ENCODE results near the gene FCHO1.

FCHO1 gene

GRCh38 chr19:17734146-17734545, 17.1 kb upstream of the FCHO1 start:
- ATAC-seq (ENCODE audit: insufficient read depth, low read depth) = no peak
- Histone ChIP-seq H3K9ac (ENCODE audit: low read depth, low read length) (no peak overlapping the region), H3K4me3 (ENCODE audit: low read depth in 1 of 2, low read length in 2 of 2) (no peak overlapping the region), H3K4me2 (ENCODE audit: insufficient read depth, low read length) (no peak overlapping the region), H3K27ac (ENCODE audit: low read length) (no peak overlapping the region), H3K79me2 (ENCODE audit: insufficient read depth, low read length) (peaks cover 27% of the 10 kb centered on the region), H3K4me1 (ENCODE audit: insufficient read depth, low read length) (peaks cover 2% of the 10 kb centered on the region; the same call in 1 of the 2 replicates), H4K20me1 (ENCODE audit: insufficient read depth, low read length) (peaks cover 30% of the 10 kb centered on the region), H2AFZ (ENCODE audit: low read depth, low read length) (no peak overlapping the region), H3K36me3 (ENCODE audit: insufficient read depth, low read length) (peaks cover 71% of the 10 kb centered on the region), H3K27me3 (ENCODE audit: insufficient read depth, low read length, poor library complexity) (no peaks in the 10 kb centered on the region), H3K9me3 (ENCODE audit: insufficient read depth, low read length, severe bottlenecking) (no peaks in the 10 kb centered on the region)
- DNase-seq = no peak
- TF ChIP-seq CTCF (IDR thresholded peaks at IDR 0.05; ENCODE audit: borderline replicate concordance, extremely low read depth, low read length, poor library complexity, severe bottlenecking) = no peak
- TF ChIP-seq EZH2 (IDR thresholded peaks at IDR 0.05; ENCODE audit: borderline replicate concordance, low read depth, low read length, severe bottlenecking) = no peak

GRCh38 chr19:17735410-17735809, 15.9 kb upstream of the FCHO1 start:
- H3K4me2 ChIP-seq (ENCODE audit: insufficient read depth, low read length) = no peak overlapping the region
- no peak for ATAC-seq (ENCODE audit: insufficient read depth, low read depth)

GRCh38 chr19:17737690-17738153, 13.6 kb upstream of the FCHO1 start:
- Histone ChIP-seq H3K4me2 (ENCODE audit: insufficient read depth, low read length) (no peak overlapping the region), H3K9me3 (ENCODE audit: insufficient read depth, low read length, severe bottlenecking) (peaks cover 5% of the 10 kb centered on the region), H3K4me1 (ENCODE audit: insufficient read depth, low read length) (peaks cover 6% of the 10 kb centered on the region), H3K36me3 (ENCODE audit: insufficient read depth, low read length) (peaks cover 37% of the 10 kb centered on the region), H3K4me3 (ENCODE audit: low read depth in 1 of 2, low read length in 2 of 2) (no peak overlapping the region), H4K20me1 (ENCODE audit: insufficient read depth, low read length) (peaks cover 12% of the 10 kb centered on the region), H3K79me2 (ENCODE audit: insufficient read depth, low read length) (peaks cover under 1% of the 10 kb centered on the region; the same call in 1 of the 2 replicates), H3K27ac (ENCODE audit: low read length) (no peak overlapping the region), H2AFZ (ENCODE audit: low read depth, low read length) (no peak overlapping the region), H3K27me3 (ENCODE audit: insufficient read depth, low read length, poor library complexity) (no peaks in the 10 kb centered on the region), H3K9ac (ENCODE audit: low read depth, low read length) (no peak overlapping the region)
- DNase-seq (no peak), ATAC-seq (ENCODE audit: insufficient read depth, low read depth) (no peak)
- TF ChIP-seq EZH2 (IDR thresholded peaks at IDR 0.05; ENCODE audit: borderline replicate concordance, low read depth, low read length, severe bottlenecking) = no peak
- TF ChIP-seq CTCF (IDR thresholded peaks at IDR 0.05; ENCODE audit: borderline replicate concordance, extremely low read depth, low read length, poor library complexity, severe bottlenecking) = no peak

More at GRCh38 chr19:17735410-17735809, 15.9 kb upstream of the FCHO1 start:
- TF ChIP-seq EZH2 (IDR thresholded peaks at IDR 0.05; ENCODE audit: borderline replicate concordance, low read depth, low read length, severe bottlenecking) = no peak
- no peak for TF ChIP-seq CTCF (IDR thresholded peaks at IDR 0.05; ENCODE audit: borderline replicate concordance, extremely low read depth, low read length, poor library complexity, severe bottlenecking)
- H3K4me3 ChIP-seq (ENCODE audit: low read depth in 1 of 2, low read length in 2 of 2) = no peak overlapping the region
- H3K36me3 ChIP-seq (ENCODE audit: insufficient read depth, low read length) = peaks cover 58% of the 10 kb centered on the region
- no peaks in the 10 kb centered on the region for H3K9me3 ChIP-seq (ENCODE audit: insufficient read depth, low read length, severe bottlenecking)
- peaks cover 6% of the 10 kb centered on the region for H3K4me1 ChIP-seq (ENCODE audit: insufficient read depth, low read length)
- peaks cover 22% of the 10 kb centered on the region for H4K20me1 ChIP-seq (ENCODE audit: insufficient read depth, low read length)
- no peak overlapping the region for H3K9ac ChIP-seq (ENCODE audit: low read depth, low read length)
- no peak overlapping the region for H3K27ac ChIP-seq (ENCODE audit: low read length)
- H3K27me3 ChIP-seq (ENCODE audit: insufficient read depth, low read length, poor library complexity) = no peaks in the 10 kb centered on the region
- no peak overlapping the region for H2AFZ ChIP-seq (ENCODE audit: low read depth, low read length)
- DNase-seq = no peak
- peaks cover 14% of the 10 kb centered on the region for H3K79me2 ChIP-seq (ENCODE audit: insufficient read depth, low read length)
